ELR (cell line): ENCODE data around the gene KDM2B.
"Not testable (repeated sequence)": the region's sequence is repeated elsewhere in the genome, so short reads cannot be mapped to it uniquely, and the experiment has no call there.

Experiments used
- DNase-seq: peaks from one replicate; pipeline ENCODE4 v3.0.0-alpha.2; 2015; ENCODE audit warnings: low read depth

Gene KDM2B

DNA sequence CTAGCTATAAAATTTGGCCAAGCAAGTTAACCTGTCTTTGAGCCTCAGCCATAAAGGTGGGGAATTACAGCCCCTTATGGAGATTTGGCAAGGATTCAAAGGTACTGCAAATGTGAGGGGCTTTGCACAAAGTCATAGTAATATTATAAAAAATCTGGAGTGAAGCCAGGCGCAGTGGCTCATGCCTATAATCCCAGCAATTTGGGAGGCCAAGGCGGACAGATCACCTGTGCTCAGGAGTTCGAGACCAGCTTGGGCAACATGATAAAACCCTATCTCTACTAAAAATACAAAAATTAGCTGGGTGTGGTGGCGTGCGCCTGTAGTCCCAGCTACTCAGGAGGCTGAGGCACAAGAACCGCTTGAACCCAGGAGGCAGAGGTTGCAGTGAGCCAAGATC is 4.1 kb upstream of the KDM2B start:
- not testable (repeated sequence) for DNase-seq

- not testable (repeated sequence) for DNase-seq
Measured at GRCh38 chr12:121583334-121583661, 2.5 kb upstream of the KDM2B start.

- peak; percentile 52 for DNase-seq
Measured at GRCh38 chr12:121582583-121583333, 1.9 kb upstream of the KDM2B start.

DNA sequence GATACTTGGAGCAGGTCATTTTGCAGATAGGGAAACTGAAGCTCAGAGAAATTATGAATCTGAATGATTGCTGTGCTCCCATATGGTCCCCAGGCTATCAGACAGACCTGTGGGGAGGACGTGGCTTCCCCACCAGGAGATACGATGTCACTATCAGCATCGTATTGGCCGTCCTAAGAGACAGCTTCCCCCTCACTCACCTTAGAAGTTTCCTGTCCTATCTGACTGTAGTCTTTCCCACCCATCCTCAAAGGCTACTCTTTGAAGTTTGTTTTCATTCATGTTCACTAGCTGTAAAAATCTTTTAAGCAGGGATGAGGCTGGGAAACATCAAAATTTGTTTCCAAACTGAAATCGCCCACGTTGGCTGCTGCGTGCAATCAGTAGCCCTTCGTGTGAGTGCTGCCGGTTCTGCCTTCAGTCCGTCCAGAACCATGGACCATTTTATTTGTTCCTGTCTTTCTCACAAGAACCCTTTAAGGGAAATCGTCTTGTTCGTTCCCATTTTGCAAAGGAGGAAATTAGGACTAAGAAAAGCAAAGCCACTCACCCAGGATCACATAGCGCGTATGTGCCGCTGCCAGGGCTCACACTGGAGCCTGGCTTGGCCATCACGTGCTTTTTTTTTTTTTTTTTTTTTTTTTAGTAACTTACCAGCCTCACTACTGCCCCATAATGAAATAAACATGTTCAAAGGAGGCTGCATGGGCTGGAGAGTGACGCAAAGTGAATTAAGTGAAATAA is 1.0 kb upstream of the KDM2B start:
- peak; percentile 58 for DNase-seq

DNA sequence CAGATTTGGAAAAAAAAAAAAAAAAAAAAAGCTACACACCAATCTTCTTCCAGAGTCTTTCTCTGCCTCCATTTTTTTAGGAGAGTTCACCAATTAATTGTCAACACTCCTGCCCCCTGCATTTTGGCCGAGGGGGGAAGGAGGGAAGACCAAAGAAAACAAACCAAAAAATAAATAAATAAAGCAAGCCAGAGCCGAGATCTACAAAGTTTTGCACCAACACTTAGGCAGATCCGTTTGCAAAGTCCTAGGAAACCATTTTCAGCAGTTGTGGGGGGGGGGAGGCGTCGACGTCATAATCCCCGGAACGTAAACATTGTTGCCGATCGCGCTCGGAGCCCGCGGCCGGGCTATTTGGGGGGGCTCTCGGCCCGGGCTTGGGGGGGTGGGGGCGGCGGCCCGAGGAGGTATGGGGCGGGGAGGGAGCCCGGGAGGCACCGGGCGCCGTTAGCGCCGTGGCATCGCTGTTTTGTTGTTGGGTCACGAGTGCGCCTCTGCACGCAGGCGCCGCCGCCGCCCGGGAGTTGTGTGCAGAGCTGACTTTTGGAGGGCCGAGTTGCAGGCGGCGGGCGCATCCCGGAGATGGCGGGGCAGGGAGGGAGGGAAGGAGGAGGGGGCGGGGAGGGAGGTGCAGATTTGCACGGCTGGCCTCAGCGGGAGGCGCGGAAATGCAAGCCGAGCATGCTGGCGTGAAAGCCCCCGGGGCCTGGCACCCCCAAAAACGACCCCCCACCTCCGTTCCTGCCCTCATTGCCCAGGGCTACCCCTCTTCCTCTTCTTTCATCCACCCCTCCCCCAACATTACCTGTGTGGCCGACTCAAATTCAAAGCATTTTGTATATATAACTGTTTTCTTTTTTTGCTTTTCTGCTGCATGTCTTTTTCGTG is 598 bp downstream of the KDM2B start:
- peak; percentile 76 for DNase-seq

GRCh38 chr12:121579190-121579791 is 1.5 kb downstream of the KDM2B start:
- peak; percentile 66 for DNase-seq

DNA sequence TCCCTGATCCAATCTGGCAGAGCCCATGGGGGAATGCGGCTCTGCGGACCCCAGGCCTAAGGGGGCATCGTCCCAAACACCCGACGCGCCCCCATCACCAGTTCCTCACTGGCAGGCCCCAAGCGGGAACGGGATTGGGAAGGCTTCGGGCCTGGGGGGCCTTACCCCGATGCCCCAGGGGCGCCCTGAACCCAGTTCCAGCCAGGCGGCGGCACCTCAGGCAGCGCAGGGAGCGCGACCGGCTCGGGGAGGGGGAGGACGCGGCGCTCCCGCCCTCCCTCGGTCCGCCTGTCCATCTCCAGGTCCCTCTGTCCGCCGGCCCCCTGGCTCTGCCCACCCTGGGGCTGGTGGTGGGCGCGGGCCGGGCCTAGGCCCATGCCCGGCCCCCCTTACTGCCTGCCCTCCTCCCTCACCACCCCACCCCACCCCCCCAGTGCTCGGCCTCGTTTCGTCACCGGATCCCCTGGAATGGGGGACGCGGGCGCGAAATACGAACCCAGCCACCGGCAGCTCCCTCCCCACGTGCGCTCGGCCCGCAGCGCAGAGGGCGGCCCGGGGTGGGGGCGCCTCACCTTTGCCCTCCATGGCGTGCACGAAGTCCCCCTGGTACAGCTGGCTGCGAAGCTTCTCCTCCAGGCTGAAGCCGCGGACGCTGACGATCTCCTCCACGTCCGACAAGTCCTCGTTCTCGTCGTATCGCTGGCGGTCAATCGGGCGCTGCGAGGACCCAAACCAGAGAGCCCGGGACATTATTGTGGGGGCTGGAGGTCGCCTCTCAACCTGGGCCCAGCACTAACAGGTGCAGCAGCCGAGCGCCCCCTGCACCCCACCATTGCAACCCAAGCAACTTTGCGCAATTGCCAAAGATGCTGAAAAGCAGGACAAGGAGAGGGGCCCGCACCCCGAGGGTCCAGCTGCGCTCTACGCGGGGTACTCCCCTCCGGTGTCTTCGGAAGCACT is 2.3 kb downstream of the KDM2B start:
- DNase-seq, result peak; percentile 45

DNA sequence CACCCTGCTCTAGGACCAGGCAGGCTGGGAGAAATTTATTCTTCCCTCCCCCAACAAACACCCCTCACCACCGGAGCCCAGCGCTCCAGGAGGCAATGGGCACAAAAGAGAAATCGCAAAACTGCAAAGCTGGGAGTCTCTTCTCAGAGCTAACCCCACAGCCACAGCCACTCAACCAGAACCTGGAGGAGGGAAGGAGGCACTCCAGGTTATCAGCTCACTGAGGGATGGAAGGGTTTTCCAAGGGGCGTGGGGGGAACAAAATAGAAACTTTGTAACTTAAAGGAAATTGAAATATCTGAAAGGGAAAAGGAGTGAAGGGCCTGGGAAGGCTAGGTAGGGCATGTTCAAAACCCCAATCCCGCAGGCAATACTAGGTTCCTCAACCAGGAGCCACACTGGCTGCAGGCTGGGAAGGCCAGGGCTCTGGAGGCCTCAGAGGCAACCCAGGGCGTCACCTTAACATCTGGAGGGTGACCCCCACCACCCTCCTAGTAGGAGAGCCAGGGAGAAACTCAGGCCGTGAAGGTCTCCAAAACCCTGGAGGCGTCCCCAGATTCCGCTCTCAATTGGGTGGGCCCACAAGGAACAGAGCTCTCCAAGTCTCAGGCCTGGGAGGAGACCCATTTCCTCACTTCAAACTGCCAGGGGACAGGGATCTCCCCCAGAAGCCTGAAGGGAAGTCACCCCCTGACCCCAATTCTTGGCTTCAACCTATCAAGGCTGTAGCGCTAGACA is 3.2 kb downstream of the KDM2B start:
- no peak for DNase-seq

GRCh38 chr12:121576851-121577391 is 3.9 kb downstream of the KDM2B start:
- DNase-seq, result peak; percentile 95

GRCh38 chr12:121575952-121576625 is 4.7 kb downstream of the KDM2B start:
- DNase-seq, result no peak

- no peak for DNase-seq
Measured at GRCh38 chr12:121575051-121575450, 5.8 kb downstream of the KDM2B start.

DNA sequence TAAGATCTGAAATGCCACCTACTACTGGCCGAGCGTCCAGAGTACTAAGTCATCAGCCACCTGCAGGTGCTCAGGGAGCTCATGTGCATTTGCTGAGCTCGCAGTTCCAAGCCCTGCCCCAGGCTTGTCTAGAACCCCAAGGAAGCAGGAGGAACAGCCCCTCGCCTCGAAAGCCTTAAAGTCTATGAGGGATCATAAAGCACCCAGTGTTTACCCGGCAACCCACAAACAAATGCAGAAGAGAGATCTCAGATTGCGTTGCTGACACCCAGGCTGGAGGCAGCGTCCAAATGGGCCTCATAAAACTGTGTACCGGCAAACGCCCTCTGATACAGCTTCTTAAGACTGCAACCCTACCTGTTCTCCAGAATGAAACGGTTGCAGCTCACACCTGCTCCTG is 6.8 kb downstream of the KDM2B start:
- no peak for DNase-seq

DNA sequence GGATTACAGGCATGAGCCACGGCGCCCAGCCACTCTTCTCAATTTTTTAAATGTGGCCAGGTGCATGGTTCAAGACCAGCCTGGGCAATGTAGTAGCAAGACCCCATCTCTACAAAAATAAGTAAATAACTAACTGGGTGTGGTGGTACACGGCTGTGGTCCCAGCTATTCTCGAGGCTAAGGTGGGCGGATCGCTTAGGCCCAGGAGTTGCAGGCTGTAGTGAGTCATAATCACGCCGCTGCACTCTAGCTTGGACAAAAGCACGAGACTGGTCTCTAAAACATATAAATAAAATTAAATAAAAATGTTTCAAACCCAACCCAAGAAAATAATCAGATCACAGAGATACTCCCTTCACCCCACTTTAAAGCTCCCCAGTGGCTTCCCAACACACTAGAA is 8.9 kb downstream of the KDM2B start:
- DNase-seq, result no peak

- DNase-seq, result no peak
Measured at GRCh38 chr12:121570467-121571283, 10.1 kb downstream of the KDM2B start.

DNA sequence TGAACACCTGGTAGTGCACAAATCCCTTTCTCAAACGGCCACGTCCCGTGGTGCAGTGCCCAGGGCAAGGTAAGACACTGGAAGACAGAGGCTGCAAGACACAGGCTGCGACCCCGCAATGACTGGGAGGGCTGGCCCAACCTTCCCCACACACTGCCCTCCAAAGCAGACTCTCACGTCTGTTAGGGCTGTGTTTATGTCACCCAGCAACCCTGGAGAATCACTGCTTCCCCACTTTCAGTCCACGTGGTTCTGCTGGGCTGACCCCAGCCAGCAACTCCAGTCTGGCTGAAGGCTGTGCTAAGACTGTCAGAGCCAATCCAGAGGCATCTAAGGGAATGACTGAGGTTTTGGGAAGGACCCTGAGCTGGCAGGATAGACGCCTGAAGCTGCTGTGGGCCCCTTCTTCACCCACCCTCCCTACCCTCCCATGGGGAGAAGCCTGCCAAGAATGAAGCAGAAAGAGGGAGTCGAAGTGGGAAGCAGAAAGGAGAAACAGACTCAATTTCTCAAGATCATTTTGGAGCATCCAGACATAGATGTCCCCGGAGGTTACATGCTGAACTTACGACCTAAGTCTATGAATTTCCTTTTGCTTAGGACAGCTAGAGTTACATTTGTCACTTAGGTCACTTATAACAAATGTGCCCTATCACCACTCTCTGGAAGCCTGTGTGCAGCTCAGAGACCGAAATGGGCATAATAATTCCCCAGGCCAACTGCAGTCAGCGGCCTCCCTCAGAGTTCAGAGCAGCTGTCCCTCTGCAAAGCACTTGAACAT is 11.7 kb downstream of the KDM2B start:
- no peak for DNase-seq

DNA sequence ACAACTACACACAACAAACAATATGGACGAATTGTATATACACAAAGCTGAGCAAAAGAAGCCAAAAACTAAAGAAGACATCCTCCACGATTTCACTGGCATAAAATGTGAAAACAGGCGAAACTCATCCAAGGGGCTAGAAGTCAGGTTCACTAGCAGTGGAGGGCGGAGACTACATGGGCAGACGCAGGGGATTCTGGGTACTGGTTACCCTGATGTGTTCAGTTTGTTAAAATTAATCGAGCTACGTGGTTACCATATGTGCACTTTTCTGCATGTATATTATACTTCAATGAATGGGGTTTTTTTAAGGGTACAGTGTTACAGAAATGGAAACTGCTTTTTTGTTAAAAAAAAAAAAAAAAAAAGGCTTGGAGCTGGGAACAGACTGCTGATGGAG is 12.3 kb downstream of the KDM2B start:
- DNase-seq, result no peak

DNA sequence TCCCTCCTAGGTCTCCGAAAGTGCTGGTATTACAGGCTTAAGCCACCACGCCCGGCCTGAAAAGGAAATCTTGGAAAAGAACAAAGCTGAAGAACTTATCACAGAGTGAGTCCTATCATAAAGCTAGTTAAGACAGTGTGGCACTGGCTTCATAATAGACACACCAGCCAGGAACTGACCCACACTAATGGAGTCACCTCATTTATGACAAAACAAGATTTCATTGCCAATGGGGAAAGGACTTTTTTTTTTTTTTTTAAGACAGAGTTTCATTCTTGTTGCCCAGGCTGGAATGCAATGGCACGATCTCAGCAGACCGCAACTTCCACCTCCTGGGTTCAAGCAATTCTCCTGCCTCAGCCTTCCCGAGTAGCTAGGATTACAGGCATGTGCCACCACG is 15.7 kb downstream of the KDM2B start:
- DNase-seq, result no peak

GRCh38 chr12:121562488-121562887 is 18.3 kb downstream of the KDM2B start:
- DNase-seq, result no peak
